ENCODE data around the gene FBXO42. TPM values are rescaled to one million over a fixed set of nuclear protein-coding genes. Genes with fewer than 3 reads are reported as not detected.

Gene FBXO42
- total and polyA plus RNA-seq, 4 donors, result 5.9 to 9.4 (median 6.5) TPM

- Histone ChIP-seq H3K36me3 (ENCODE audit: control insufficient read depth in 4 of 4, insufficient read depth in 3 of 4, low read depth in 1 of 4, low read length in 3 of 4) (peaks cover 0 to 3% (median 0%) of the 10 kb centered on the region in 4 donors), H3K9ac (ENCODE audit: low read depth in 1 of 2, low read length in 2 of 2) (no peak overlapping the region), H3K27ac (ENCODE audit: low read depth in 1 of 2, low read length in 2 of 2) (peak overlapping the region in 1 of 2 donors; percentile 46), H3K4me1 (ENCODE audit: control insufficient read depth in 4 of 4, insufficient read depth in 4 of 4, low read length in 3 of 4) (peaks cover 7 to 27% (median 21%) of the 10 kb centered on the region in 4 donors), H3K27me3 (ENCODE audit: control insufficient read depth in 4 of 4, insufficient read depth in 4 of 4, low read length in 3 of 4) (no peaks in the 10 kb centered on the region), H3K9me3 (ENCODE audit: control insufficient read depth in 4 of 4, low read length in 3 of 4) (no peaks in the 10 kb centered on the region), H3K4me3 (ENCODE audit: low read depth in 1 of 3, low read length in 3 of 3) (no peak overlapping the region)
- no peak for DNase-seq (ENCODE audit: low spot score)
- WGBS, result 75% methylated on average over 15 of the region's 15 CpGs
- TF ChIP-seq EGR1 (IDR thresholded peaks at IDR 0.05; ENCODE audit: low read depth in 2 of 2) (no peak), ATF3 (IDR thresholded peaks at IDR 0.05) (no peak), NR2F2 (IDR thresholded peaks at IDR 0.05) (peak; percentile 92), SP1 (IDR thresholded peaks at IDR 0.05) (peak; percentile 21), HNF4G (IDR thresholded peaks at IDR 0.05) (no peak), JUND (IDR thresholded peaks at IDR 0.05) (no peak), FOXA1 (IDR thresholded peaks at IDR 0.05) (no peak)
Observed at GRCh38 chr1:16375521-16376340, 23.5 kb upstream of the FBXO42 start.

- Histone ChIP-seq H3K9me3 (ENCODE audit: control insufficient read depth in 4 of 4, low read length in 3 of 4) (no peaks in the 10 kb centered on the region), H3K27ac (ENCODE audit: low read depth in 1 of 2, low read length in 2 of 2) (no peak overlapping the region), H3K27me3 (ENCODE audit: control insufficient read depth in 4 of 4, insufficient read depth in 4 of 4, low read length in 3 of 4) (no peaks in the 10 kb centered on the region), H3K4me3 (ENCODE audit: low read depth in 1 of 3, low read length in 3 of 3) (no peak overlapping the region), H3K9ac (ENCODE audit: low read depth in 1 of 2, low read length in 2 of 2) (no peak overlapping the region), H3K4me1 (ENCODE audit: control insufficient read depth in 4 of 4, insufficient read depth in 4 of 4, low read length in 3 of 4) (peaks cover 8 to 33% (median 22%) of the 10 kb centered on the region in 4 donors), H3K36me3 (ENCODE audit: control insufficient read depth in 4 of 4, insufficient read depth in 3 of 4, low read depth in 1 of 4, low read length in 3 of 4) (peaks cover 0 to 3% (median 0%) of the 10 kb centered on the region in 4 donors)
- WGBS, result 90% methylated on average over 3 of the region's 3 CpGs
- TF ChIP-seq JUND (IDR thresholded peaks at IDR 0.05) (no peak), TAF1 (conservative IDR thresholded peaks at IDR 0.05) (no peak), YY1 (IDR thresholded peaks at IDR 0.05) (no peak), MAX (IDR thresholded peaks at IDR 0.05) (no peak), SP1 (IDR thresholded peaks at IDR 0.05) (no peak)
- DNase-seq (ENCODE audit: low spot score), result no peak
Observed at GRCh38 chr1:16374266-16374665, 22.0 kb upstream of the FBXO42 start.

- no peak overlapping the region for H3K9ac ChIP-seq (ENCODE audit: low read depth in 1 of 2, low read length in 2 of 2)
- no peaks in the 10 kb centered on the region for H3K9me3 ChIP-seq (ENCODE audit: control insufficient read depth in 4 of 4, low read length in 3 of 4)
- peaks cover 0 to 3% (median 0%) of the 10 kb centered on the region in 4 donors for H3K36me3 ChIP-seq (ENCODE audit: control insufficient read depth in 4 of 4, insufficient read depth in 3 of 4, low read depth in 1 of 4, low read length in 3 of 4)
- H3K27me3 ChIP-seq (ENCODE audit: control insufficient read depth in 4 of 4, insufficient read depth in 4 of 4, low read length in 3 of 4), result no peaks in the 10 kb centered on the region
- H3K4me1 ChIP-seq (ENCODE audit: control insufficient read depth in 4 of 4, insufficient read depth in 4 of 4, low read length in 3 of 4), result peaks cover 13 to 44% (median 28%) of the 10 kb centered on the region in 4 donors
- H3K4me3 ChIP-seq (ENCODE audit: low read depth in 1 of 3, low read length in 3 of 3), result no peak overlapping the region
- no peak for DNase-seq (ENCODE audit: low spot score)
- 91% methylated on average over 3 of the region's 3 CpGs for WGBS
- H3K27ac ChIP-seq (ENCODE audit: low read depth in 1 of 2, low read length in 2 of 2), result no peak overlapping the region
- TF ChIP-seq HNF4G (IDR thresholded peaks at IDR 0.05) (no peak), NR2F2 (IDR thresholded peaks at IDR 0.05) (no peak), RAD21 (IDR thresholded peaks at IDR 0.05) (no peak), JUND (IDR thresholded peaks at IDR 0.05) (no peak), REST (IDR thresholded peaks at IDR 0.05) (no peak), CTCF (IDR thresholded peaks at IDR 0.05; ENCODE audit: low read depth, low read length, missing input control) (no peak), ZBTB33 (IDR thresholded peaks at IDR 0.05) (no peak), GABPA (IDR thresholded peaks at IDR 0.05 in 1 of 2, conservative IDR thresholded peaks at IDR 0.05 in 1 of 2) (no peak), YY1 (IDR thresholded peaks at IDR 0.05) (no peak), RXRA (IDR thresholded peaks at IDR 0.05) (no peak), SP1 (IDR thresholded peaks at IDR 0.05) (no peak), FOXA2 (IDR thresholded peaks at IDR 0.05) (no peak)
Observed at GRCh38 chr1:16372535-16373285, 20.4 kb upstream of the FBXO42 start.
